NCI-H526 treated with DMSO at 0.1 percent for 48 hours (cell line): ENCODE measurements around the gene UXS1.
"Not testable (repeated sequence)": the region's sequence is repeated elsewhere in the genome, so short reads cannot be mapped to it uniquely, and the experiment has no call there.

ENCODE experiments used
- DNase-seq: peaks from one replicate; lab custom pipeline; 2025; lab: John Stamatoyannopoulos, UW

UXS1 gene

DNA sequence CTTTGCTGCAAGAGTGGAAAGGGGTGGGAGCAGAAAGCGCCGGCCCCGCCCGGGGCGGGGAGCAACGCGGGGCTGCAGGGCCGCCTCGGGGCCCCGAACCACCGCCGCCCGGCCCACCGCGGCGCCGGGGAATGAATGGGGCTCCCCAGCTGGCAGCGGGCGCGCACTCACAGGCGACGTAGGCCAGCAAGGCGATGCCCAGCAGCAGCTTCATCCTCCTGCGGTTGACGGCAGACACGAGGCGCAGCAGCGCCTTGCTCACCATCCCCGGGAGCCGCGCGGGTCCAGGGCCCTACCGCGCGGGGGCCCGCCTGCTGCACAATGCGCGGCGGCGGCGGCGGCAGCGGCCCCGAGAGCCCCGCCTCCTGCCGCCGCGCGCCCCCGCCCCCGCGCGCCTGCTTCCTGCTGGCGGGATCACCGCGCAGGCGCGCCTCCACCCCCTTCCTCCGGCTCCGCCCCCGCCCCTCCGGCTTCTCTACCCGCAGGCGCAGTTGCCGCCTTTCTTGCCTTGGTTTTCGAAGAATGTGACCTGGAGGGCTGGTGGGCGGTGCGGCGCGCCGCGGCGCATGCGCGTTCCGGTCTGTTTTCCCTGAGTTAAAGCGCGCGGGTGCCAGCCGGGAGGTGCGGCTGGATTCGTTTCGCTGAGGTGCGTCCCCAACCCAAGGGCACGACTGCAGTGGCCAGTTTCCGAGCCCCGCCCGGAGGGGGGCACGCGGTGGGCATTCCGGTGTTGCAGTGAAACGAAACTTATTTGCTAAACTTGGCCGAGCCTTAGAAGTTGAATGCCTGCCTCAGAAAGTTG, at the start of gene UXS1:
TSS of gene UXS1 (minus strand) at position 325 of the 802 bp plus-strand sequence. CDS start at position 265, 60 bp downstream.
- DNase-seq: peak; percentile 95

DNA sequence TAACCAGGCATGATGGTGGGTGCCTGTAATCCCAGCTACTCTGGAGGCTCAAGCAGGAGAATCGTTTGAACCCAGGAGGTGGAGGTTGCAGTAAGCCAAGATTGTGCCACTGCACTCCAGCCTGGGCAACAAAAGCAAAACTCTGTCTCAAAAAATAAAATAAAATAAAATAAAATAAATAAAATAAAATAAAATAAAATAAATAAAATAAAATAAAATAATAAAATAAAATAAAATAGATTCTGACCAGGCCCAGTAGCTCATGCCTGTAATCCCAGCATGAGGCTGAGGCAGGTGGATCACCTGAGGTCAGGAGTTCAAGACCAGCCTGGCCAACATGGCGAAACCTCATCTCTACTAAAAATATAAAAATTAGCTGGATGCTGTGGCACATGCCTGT, 45.4 kb upstream of the UXS1 start:
- not testable (repeated sequence) for DNase-seq

- DNase-seq: not testable (repeated sequence)
Observed at GRCh38 chr2:106235392-106235791, 41.3 kb upstream of the UXS1 start.

DNA sequence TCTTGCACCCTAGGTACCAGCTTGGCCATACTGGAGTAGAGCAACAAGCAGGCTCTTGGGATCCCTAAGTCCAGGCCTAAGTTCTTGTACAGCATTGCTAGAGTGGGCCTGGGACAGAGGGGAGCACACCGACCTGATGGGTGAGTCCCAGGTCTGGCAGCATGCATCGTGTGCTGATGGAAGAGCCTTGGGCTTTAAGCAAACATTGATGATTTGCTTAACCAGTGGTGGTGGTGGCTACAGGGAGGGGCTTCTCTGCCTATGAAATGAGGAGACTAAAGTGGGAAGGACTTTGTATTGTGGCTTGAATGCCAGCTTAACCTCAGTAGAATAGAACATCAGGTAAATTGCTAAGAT, 39.2 kb upstream of the UXS1 start:
- no peak for DNase-seq

DNA sequence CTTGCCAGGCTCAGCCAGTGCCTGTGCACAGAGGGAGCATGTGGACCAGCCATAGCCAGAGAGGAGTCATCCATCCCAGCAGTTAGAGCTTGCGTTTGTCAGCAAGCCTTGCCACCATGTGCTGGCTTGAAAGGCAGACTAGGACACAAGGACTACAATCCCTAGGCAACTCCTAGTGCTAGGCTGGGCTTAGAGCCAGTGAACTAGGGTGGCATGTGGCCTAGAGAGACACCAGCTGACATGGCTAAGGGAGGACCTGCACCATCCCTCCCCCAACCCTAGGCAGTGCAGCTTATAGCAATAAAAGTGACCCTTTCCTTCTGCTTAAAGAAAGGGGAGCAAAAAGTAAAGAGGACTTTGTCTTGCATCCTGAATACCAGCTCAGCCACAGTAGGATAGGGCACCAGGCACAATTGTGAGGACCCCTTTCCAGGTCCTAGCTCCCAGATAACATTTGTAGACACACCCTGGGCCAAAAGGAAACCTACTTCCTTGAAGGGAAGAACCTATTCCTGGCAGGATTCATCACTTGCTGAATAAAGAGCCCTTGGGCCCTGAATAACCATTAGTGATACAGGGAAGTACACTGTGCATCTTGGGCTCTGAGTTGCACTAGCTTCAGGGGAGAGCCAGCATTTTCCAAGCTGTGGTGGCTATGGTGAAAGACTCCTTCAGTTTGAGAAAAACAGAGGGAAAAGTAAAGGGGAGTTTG, 38.7 kb upstream of the UXS1 start:
- no peak for DNase-seq

- no peak for DNase-seq
Observed at GRCh38 chr2:106223347-106223746, 29.2 kb upstream of the UXS1 start.

- DNase-seq: not testable (repeated sequence)
Observed at GRCh38 chr2:106222057-106222456, 28.0 kb upstream of the UXS1 start.

- no peak for DNase-seq
Observed at GRCh38 chr2:106219813-106220212, 25.7 kb upstream of the UXS1 start.

GRCh38 chr2:106219157-106219556, 25.1 kb upstream of the UXS1 start:
- DNase-seq: not testable (repeated sequence)

- DNase-seq: no peak
Observed at GRCh38 chr2:106208874-106209273, 14.8 kb upstream of the UXS1 start.

DNA sequence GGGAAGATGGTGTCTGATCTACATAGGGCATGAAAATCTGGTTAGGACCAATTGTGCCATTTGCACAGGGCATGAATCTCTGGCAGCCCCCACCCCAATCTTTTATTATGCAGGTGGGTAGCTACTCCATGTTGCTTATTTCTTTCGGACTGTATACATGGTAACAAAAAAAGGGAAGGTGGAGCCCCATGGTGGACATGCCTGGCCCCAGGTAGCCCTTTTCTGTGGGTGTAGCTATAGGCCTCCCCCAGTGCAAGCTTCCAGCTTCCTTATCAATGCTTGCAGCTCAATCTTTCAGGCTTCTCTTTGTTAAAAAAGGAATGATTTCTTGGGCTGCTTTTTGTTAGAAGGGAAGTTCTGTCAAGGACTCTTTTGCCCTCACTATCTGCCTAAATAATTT, 14.3 kb upstream of the UXS1 start:
- DNase-seq: no peak

GRCh38 chr2:106207246-106207645, 13.1 kb upstream of the UXS1 start:
- no peak for DNase-seq

DNA sequence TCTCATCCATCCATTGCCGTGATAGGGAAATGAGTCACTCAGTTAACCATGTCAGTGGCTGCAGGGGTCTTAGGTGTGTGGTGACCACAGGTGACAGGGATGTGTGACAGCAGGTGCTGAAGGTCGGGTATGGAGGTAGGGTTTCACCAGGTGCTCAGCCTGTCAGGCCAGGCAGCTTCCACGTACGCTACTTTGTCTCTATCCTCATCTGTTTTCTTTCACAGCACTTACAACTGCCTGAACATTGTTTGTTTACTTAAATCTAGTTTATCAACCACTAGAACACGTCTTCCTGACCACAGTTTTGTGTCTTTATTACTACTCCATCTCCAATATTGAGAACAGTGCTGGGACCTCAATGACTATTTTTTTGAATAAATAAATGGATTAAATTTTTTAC, 11.4 kb upstream of the UXS1 start:
- DNase-seq: no peak

- DNase-seq: not testable (repeated sequence)
Observed at GRCh38 chr2:106204551-106204950, 10.4 kb upstream of the UXS1 start.

DNA sequence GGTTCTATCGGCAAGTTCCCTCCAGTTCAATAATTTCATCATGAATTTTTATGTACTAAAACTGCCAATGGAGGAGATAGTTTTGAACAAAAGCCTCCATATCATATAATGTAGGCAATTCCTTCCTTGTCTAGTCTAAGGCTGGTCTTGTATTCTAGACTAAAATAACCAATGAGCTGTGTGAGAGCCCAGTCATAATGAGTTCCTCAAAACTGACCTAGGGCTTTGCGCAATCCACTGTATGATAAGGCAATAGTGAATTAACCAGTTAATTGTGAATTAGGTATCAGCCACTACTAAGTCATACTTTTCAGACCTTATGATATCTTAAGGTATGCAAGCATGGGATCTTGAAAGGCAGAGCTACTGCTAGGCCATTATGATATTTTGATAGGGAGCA, 7.6 kb upstream of the UXS1 start:
- DNase-seq: no peak

- no peak for DNase-seq
Observed at GRCh38 chr2:106197878-106198277, 3.8 kb upstream of the UXS1 start.

GRCh38 chr2:106195981-106196380, 1.9 kb upstream of the UXS1 start:
- DNase-seq: no peak

DNA sequence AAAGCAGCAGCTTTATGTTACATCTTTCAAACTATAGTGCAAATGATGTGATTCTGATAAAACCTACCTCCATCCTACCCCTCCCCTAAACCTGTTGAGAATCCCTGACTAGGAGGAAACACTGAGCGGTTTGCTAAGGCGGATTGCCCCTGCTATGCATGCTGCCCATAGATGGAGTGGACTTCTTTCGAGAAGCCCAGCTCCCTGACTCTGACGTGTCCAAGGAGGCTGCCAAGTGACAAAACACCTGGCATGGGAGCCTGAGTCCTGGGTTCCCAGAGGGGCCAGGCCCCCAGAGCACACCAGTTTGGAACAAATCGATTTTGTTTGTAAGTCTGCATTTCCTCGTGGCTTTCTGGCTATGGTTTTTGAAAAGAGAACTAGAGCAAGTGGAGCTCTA, 1.4 kb upstream of the UXS1 start:
- no peak for DNase-seq

DNA sequence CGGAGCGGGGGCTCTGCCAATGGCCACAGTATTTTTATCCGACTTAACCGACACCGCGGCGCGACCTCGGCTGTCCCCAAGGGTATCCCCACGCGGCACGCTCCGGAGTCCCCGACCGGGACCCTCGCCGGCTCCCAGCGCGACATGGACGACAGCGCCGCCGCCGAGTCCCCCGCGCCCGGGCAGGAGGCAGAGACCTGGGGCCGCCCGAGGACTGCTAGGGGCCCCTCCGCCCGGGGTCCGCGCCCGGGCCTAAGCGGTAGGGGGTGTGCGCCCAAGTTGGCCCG, 468 bp downstream of the UXS1 start:
- DNase-seq: no peak

DNA sequence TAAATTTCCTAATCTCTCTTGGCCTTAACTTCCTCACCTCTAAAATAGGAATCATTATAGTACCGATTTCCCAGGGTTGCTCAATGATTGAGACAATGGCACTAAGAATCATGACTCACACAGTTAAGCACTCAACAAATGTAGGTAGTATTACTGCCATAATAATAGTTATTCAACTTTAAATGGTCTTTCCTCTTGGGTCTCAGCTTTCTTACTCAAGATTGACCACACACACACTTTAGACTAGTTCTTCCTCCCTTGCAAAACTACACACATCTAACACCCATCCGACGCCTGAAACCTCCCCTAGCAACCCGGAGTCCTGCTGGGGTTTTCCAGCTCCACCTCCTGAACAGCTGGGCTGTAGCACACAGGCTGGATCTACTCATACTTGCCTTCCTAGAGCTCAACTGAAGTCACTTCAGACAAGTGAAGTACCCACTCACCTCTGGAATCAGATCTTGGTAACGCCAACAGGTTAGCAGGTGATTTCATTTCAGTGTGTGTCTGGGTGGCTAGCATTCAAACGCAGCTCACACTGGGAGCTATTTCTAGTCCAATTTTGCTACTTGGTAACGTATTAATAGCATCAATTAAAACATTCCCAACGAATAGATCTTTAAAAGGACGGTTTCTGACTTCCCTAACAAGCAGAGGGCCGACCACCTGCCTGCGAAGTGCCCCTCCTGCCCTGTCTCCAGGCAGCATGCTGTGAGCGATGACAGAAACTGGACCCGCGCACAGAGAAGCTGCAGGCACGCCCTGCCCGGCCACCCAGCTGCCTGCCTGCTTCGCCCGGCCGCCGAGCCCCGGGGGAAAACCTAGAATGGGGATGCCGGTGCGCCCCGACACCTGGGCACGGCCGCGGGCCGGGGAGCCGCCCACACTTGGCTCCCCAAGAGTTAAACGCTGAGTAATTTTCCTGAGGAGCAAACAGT, 1.1 kb downstream of the UXS1 start:
- peak; percentile 25 for DNase-seq

DNA sequence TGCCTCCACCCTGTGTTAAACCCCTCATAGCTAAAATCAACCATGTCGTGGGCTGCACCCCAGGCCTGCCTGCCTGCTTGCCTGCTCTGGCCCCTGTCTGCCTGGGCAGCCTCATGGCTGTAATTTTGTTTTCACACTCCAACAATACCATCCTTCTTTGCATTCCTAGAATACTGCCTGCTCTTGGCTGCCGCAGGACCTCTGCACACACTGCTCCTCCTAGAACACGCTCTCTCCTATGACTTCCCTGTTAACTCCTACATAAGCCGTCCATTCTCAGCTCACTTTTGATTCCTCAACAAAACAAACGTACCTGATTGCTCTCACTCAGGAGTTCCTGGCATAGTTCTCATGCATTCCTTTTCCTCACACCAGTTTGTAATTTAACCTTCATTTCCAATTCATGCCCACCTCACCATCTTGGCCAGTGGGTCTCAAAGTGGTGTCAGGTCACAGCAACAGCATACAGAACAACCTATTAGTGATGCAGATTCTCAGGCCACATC, 2.5 kb downstream of the UXS1 start:
- no peak for DNase-seq

DNA sequence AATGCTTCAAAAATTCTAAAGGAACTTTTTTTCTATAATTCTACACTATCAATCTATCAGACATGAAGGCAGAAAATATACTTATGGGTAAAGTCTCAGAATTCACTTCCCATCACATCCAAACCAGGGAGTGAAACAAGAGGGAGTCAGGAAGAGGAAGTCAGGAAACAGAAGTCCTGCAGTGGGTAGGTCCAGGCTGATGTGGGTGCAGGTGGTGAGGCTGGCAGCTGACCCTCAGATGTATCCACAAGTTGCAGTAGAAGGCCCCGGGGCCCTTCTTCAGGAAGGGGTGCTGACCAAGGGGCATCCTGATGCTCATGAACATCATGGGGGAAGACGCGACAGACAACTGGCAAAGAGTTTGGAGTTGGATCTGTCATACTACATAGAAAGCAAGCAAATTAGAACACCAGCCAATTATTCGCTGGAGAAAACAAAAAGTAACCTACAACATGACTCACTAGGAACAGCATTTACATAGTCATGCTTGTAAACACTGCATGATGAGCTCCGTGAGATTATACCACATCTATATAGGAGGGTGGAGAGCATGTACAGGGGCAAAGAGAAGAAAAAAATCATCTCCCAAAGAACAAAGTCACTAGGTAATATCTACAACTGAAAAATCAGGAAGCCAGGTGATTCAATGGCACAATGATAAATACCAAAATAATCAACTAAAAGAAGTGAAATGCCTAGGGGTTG, 4.2 kb downstream of the UXS1 start:
- no peak for DNase-seq
